NCI-H2227 treated with DMSO at 0.1 percent for 48 hours (cell line): ENCODE measurements around the gene SLC34A1.

Experiments
- DNase-seq: peaks from one replicate; lab custom pipeline; 2025; lab: John Stamatoyannopoulos, UW

The SLC34A1 gene

GRCh38 chr5:177432143-177432838, 48.1 kb downstream of the SLC34A1 start:
- no peak for DNase-seq

GRCh38 chr5:177432839-177433657, 48.8 kb downstream of the SLC34A1 start:
- DNase-seq = no peak

GRCh38 chr5:177433658-177434217, 49.5 kb downstream of the SLC34A1 start:
- DNase-seq = no peak

- no peak for DNase-seq
Observed at GRCh38 chr5:177434437-177434836, 50.2 kb downstream of the SLC34A1 start.

GRCh38 chr5:177434942-177435738, 50.9 kb downstream of the SLC34A1 start:
- DNase-seq = no peak

- DNase-seq = no peak
Observed at GRCh38 chr5:177435847-177436536, 51.8 kb downstream of the SLC34A1 start.

GRCh38 chr5:177437623-177438022, 53.4 kb downstream of the SLC34A1 start:
- peak; percentile 28 for DNase-seq

GRCh38 chr5:177438468-177438867, 54.2 kb downstream of the SLC34A1 start:
- no peak for DNase-seq

GRCh38 chr5:177439518-177440053, 55.4 kb downstream of the SLC34A1 start:
- DNase-seq = no peak

- no peak for DNase-seq
Observed at GRCh38 chr5:177440211-177440989, 56.2 kb downstream of the SLC34A1 start.

GRCh38 chr5:177440990-177441780, 57.0 kb downstream of the SLC34A1 start:
- no peak for DNase-seq

- DNase-seq = no peak
Observed at GRCh38 chr5:177442066-177442826, 58.0 kb downstream of the SLC34A1 start.

- no peak for DNase-seq
Observed at GRCh38 chr5:177443144-177443983, 59.1 kb downstream of the SLC34A1 start.

- DNase-seq = no peak
Observed at GRCh38 chr5:177444106-177445051, 60.1 kb downstream of the SLC34A1 start.

- DNase-seq = no peak
Observed at GRCh38 chr5:177445052-177445916, 61.0 kb downstream of the SLC34A1 start.

- DNase-seq = no peak
Observed at GRCh38 chr5:177445917-177446199, 61.6 kb downstream of the SLC34A1 start.
